Memory B cell (primary cell): ENCODE data around the gene OTUD3.
A peak's percentile ranks its signal among the peaks of the same experiment; 100 is the strongest.
"Not testable (repeated sequence)": the region's sequence is repeated elsewhere in the genome, so short reads cannot be mapped to it uniquely, and the experiment has no call there.

Experiments
- ATAC-seq: fragments of 150-1000 bp; cut with Tn5 transposase; 2 replicates; pipeline ENCODE4 v1.10.0; 2021; ENCODE audit warnings: low read depth, mild to moderate bottlenecking, moderate library complexity
- DNase-seq, 2 donors: peaks; one replicate each; pipeline ENCODE4 v3.0.0; 2022; ENCODE audit warnings: low spot score in 2 of 2
- H3K27ac Mint-ChIP-seq: one replicate; pipeline ENCODE4 v1.8.0; 2022; ENCODE audit warnings: mild to moderate bottlenecking, moderate library complexity, mixed read lengths
- H3K27me3 Mint-ChIP-seq: one replicate; pipeline ENCODE4 v1.8.0; 2022; ENCODE audit warnings: mixed read lengths
- H3K36me3 Mint-ChIP-seq: one replicate; pipeline ENCODE4 v1.8.0; 2022; ENCODE audit warnings: mild to moderate bottlenecking, mixed read lengths
- H3K4me1 Mint-ChIP-seq: one replicate; pipeline ENCODE4 v1.8.0; 2022; ENCODE audit warnings: mixed read lengths
- H3K4me3 Mint-ChIP-seq: one replicate; pipeline ENCODE4 v1.8.0; 2022; ENCODE audit warnings: mild to moderate bottlenecking, moderate library complexity, mixed read lengths
- H3K9me3 Mint-ChIP-seq: one replicate; pipeline ENCODE4 v1.8.0; 2022; ENCODE audit warnings: mixed read lengths

Gene OTUD3

GRCh38 chr1:19879227-19879626 lies 3.0 kb upstream of the OTUD3 start:
- Mint-ChIP-seq H3K27ac (no peak overlapping the region), H3K9me3 (no peaks in the 10 kb centered on the region), H3K4me1 (peaks cover 15% of the 10 kb centered on the region), H3K27me3 (peaks cover 14% of the 10 kb centered on the region), H3K4me3 (no peak overlapping the region), H3K36me3 (no peaks in the 10 kb centered on the region)
- DNase-seq (no peak), ATAC-seq (no peak)

DNA sequence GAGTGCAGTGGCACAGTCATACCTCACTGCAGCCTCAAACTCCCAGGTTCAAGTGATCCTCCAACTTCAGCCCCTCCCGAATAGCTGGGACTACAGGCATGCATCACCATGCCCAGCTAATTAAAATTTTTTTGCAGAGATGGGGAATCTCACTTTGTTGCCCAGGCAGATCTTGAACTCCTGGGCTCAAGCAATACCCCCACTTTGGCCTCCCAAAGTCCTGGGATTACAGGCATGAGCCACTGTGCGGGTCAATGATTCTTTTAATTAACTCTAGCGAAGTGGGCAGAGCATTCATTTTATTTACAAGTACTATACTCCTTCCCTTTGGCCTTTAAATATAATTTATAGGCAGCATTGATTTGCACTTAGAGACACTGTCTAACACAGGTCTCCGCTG lies 2.5 kb upstream of the OTUD3 start:
- peaks cover 12% of the 10 kb centered on the region for H3K27me3 Mint-ChIP-seq
- ATAC-seq (no peak), DNase-seq (no peak)
- peaks cover 19% of the 10 kb centered on the region for H3K4me1 Mint-ChIP-seq
- no peaks in the 10 kb centered on the region for H3K9me3 Mint-ChIP-seq
- no peaks in the 10 kb centered on the region for H3K36me3 Mint-ChIP-seq
- no peak overlapping the region for H3K4me3 Mint-ChIP-seq
- no peak overlapping the region for H3K27ac Mint-ChIP-seq

- ATAC-seq, DNase-seq, H3K27ac Mint-ChIP-seq, H3K27me3 Mint-ChIP-seq, H3K36me3 Mint-ChIP-seq, H3K4me3 Mint-ChIP-seq, H3K9me3 Mint-ChIP-seq: not testable (repeated sequence)
- H3K4me1 Mint-ChIP-seq = peaks cover 27% of the 10 kb centered on the region
Observed at GRCh38 chr1:19880841-19881240, 1.4 kb upstream of the OTUD3 start.

DNA sequence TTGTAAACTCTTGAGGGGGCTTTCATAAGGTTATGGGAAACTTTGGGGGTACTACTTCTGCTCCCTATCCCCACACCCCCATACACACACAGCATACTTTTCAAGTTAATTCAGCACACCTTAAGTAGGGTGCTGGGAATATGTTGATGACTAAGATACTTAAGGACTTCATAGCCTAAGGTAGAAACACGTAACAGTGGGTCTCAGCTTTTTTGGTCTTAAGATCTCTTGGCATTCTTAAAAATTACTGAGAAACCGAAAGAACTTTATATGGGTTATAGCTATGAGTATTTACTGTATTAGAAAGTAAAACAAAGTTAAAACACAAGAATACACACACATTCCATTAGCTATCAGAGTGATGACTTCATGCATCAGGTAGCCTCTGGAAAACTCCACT lies 2.1 kb downstream of the OTUD3 start:
- Mint-ChIP-seq H3K4me1 (peaks cover 27% of the 10 kb centered on the region), H3K27me3 (no peaks in the 10 kb centered on the region), H3K4me3 (no peak overlapping the region), H3K36me3 (peaks cover 3% of the 10 kb centered on the region), H3K9me3 (no peaks in the 10 kb centered on the region), H3K27ac (no peak overlapping the region)
- ATAC-seq (no peak), DNase-seq (no peak)

DNA sequence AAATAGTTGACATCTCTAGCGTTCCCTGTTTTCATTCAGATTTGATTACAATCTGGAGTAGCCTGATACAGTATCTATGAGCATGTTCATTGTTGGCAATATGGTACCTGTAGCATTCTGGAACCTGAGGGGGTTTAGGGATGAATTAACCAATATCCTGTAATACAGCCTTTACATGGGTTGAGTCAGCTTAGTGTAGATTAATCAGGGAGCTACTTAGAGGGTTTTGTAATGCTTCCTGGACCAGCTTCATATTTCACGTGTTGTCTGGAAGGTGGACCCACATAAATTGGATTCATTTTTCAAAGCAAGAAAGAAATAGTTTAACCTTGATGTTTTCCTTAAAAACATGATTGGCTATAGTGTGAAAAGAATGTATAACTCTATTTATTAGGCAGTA lies 3.6 kb downstream of the OTUD3 start:
- Mint-ChIP-seq H3K4me1 (peaks cover 30% of the 10 kb centered on the region), H3K27ac (no peak overlapping the region), H3K9me3 (no peaks in the 10 kb centered on the region), H3K4me3 (no peak overlapping the region), H3K27me3 (no peaks in the 10 kb centered on the region), H3K36me3 (peaks cover 6% of the 10 kb centered on the region)
- ATAC-seq (no peak), DNase-seq (no peak)

- Mint-ChIP-seq H3K27me3 (no peaks in the 10 kb centered on the region), H3K9me3 (no peaks in the 10 kb centered on the region), H3K27ac (peak overlapping the region; percentile 14), H3K4me1 (peaks cover 33% of the 10 kb centered on the region), H3K36me3 (peaks cover 22% of the 10 kb centered on the region), H3K4me3 (no peak overlapping the region)
- ATAC-seq (no peak), DNase-seq (no peak)
Observed at GRCh38 chr1:19888112-19888511, 5.9 kb downstream of the OTUD3 start.

DNA sequence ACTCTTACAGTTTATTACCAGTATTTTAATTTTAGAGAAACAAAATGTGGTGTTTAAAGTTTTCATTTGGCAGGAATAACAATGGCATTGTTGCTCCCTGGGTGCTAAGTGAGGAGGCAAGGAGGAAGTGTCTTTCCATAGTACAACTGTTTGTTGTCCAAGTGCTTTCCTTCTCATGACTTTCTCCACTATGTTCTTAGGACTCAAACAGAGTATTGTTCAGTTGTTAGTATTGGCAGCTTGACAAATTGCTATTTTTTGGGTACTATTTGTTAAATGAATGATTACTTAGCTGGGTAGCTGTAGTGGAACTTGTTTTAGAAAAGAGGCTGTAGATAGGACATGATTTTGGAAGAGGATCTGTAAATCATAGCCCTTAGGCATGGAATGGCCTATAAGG lies 7.5 kb downstream of the OTUD3 start:
- ATAC-seq (no peak), DNase-seq (no peak)
- peak overlapping the region; percentile 62 for H3K27ac Mint-ChIP-seq
- no peaks in the 10 kb centered on the region for H3K9me3 Mint-ChIP-seq
- no peaks in the 10 kb centered on the region for H3K27me3 Mint-ChIP-seq
- H3K36me3 Mint-ChIP-seq = peaks cover 23% of the 10 kb centered on the region
- no peak overlapping the region for H3K4me3 Mint-ChIP-seq
- peaks cover 20% of the 10 kb centered on the region for H3K4me1 Mint-ChIP-seq

DNA sequence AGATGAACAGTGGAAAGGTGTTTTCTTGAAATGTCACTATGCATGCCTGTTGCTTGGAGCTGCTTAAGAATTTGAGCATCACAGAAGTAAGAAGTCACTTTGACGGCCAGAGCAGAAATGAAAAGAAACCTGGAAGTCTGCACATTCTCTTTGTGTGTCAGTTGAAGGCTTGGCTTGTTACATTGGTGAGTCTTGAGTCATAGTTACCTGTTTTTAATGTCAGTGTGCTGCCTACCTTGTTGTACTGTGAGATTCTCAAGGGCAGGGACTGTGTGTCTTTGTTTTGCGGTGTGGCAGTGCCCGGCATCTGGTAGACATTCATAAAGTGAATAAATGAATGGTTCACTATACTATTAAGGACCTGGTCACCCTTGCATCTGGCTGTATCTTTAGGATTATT lies 9.9 kb downstream of the OTUD3 start:
- DNase-seq (no peak), ATAC-seq (no peak)
- Mint-ChIP-seq H3K36me3 (peaks cover 35% of the 10 kb centered on the region), H3K27ac (peak overlapping the region; percentile 53), H3K4me1 (peaks cover 12% of the 10 kb centered on the region), H3K9me3 (no peaks in the 10 kb centered on the region), H3K27me3 (no peaks in the 10 kb centered on the region), H3K4me3 (no peak overlapping the region)

DNA sequence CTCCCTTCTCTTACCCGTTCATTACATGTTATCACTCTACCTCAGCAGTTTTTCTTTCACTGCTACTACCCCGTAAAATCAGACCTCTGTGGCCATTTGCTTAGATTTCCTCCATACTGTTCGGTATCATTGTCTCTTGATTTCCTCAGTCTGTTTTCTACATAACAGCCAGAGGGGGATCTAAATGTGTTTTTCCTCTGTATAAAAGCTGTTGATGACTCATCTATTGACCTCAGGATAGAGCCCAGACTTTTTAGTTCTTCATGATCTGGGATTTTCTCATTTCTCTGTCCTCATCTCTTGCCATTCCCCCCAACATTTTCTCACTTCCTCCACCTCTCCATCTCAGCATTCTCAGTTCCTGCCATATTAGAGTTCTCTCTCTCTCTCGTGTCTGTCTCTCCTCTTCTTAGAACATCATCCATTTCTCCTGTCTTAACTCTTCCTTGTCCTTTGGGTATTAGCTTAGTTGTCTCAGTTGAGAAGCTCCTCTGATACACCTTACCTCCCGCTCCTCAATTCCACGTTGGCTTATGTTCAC lies 10.5 kb downstream of the OTUD3 start:
- no peak for ATAC-seq
- Mint-ChIP-seq H3K9me3 (no peaks in the 10 kb centered on the region), H3K36me3 (peaks cover 35% of the 10 kb centered on the region), H3K4me3 (no peak overlapping the region), H3K27ac (no peak overlapping the region), H3K4me1 (peaks cover 12% of the 10 kb centered on the region), H3K27me3 (no peaks in the 10 kb centered on the region)
- DNase-seq = no peak

GRCh38 chr1:19893687-19894086 lies 11.5 kb downstream of the OTUD3 start:
- peaks cover 12% of the 10 kb centered on the region for H3K4me1 Mint-ChIP-seq
- DNase-seq (no peak), ATAC-seq (no peak)
- H3K36me3 Mint-ChIP-seq = peaks cover 33% of the 10 kb centered on the region
- H3K4me3 Mint-ChIP-seq = no peak overlapping the region
- H3K27me3 Mint-ChIP-seq = no peaks in the 10 kb centered on the region
- H3K27ac Mint-ChIP-seq = no peak overlapping the region
- H3K9me3 Mint-ChIP-seq = no peaks in the 10 kb centered on the region

- H3K36me3 Mint-ChIP-seq = peaks cover 38% of the 10 kb centered on the region
- H3K4me1 Mint-ChIP-seq = peaks cover 12% of the 10 kb centered on the region
- no peaks in the 10 kb centered on the region for H3K9me3 Mint-ChIP-seq
- no peak overlapping the region for H3K27ac Mint-ChIP-seq
- H3K4me3 Mint-ChIP-seq = no peak overlapping the region
- no peak for DNase-seq
- no peak for ATAC-seq
- no peaks in the 10 kb centered on the region for H3K27me3 Mint-ChIP-seq
Observed at GRCh38 chr1:19894218-19894617, 12.0 kb downstream of the OTUD3 start.

- Mint-ChIP-seq H3K9me3 (peaks cover 2% of the 10 kb centered on the region), H3K36me3 (peaks cover 36% of the 10 kb centered on the region), H3K4me1 (no peaks in the 10 kb centered on the region), H3K27me3 (no peaks in the 10 kb centered on the region), H3K4me3 (no peak overlapping the region), H3K27ac (no peak overlapping the region)
- DNase-seq = no peak
- ATAC-seq = no peak
Observed at GRCh38 chr1:19901653-19902052, 19.5 kb downstream of the OTUD3 start.

DNA sequence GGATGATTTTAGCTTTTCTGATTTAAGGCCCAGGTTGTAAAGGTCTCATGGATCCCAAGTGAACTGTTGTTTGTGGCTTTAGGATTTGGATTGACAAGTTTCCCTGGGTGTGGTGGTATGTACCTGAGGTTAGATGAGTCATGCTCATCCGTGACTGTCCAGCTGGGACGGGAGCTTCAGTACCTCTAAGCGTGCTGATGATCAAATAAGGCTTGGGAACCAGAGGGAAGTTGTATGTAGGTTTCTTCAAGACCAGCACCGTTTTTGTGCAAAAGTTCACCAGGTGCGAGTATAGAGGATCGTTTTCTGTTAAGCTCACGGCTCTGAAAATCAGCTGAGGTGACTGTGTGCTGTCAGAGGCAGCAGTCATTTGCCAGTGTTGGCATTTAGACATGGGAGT lies 21.4 kb downstream of the OTUD3 start:
- Mint-ChIP-seq H3K36me3 (peaks cover 48% of the 10 kb centered on the region), H3K4me1 (no peaks in the 10 kb centered on the region), H3K4me3 (no peak overlapping the region), H3K27ac (no peak overlapping the region), H3K9me3 (peaks cover 2% of the 10 kb centered on the region), H3K27me3 (no peaks in the 10 kb centered on the region)
- ATAC-seq = no peak
- no peak for DNase-seq

- Mint-ChIP-seq H3K36me3 (peaks cover 50% of the 10 kb centered on the region), H3K27me3 (no peaks in the 10 kb centered on the region), H3K9me3 (no peaks in the 10 kb centered on the region), H3K4me3 (no peak overlapping the region), H3K4me1 (no peaks in the 10 kb centered on the region), H3K27ac (no peak overlapping the region)
- ATAC-seq (no peak), DNase-seq (no peak)
Observed at GRCh38 chr1:19907456-19907855, 25.3 kb downstream of the OTUD3 start.

DNA sequence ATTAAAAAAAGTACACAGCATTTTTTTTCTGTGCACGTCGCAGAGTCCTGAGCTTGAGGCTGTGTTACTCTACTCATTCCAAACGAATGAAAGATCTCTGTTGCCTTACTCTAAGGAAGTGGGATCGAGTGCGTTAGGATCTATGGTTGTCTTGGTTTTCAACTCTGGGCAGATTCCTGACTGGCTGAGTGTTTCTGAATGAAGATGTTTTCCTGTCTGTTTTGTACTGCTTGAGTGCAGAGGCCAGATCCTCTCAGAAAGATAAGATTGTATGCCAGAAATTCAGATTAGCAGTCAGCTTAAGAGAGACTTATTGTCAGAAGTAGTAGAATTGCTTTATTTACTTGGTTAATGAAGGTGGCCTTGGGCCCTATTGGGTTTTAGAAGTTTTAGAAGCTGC lies 27.2 kb downstream of the OTUD3 start:
- no peaks in the 10 kb centered on the region for H3K4me1 Mint-ChIP-seq
- no peaks in the 10 kb centered on the region for H3K27me3 Mint-ChIP-seq
- H3K36me3 Mint-ChIP-seq = peaks cover 48% of the 10 kb centered on the region
- DNase-seq = no peak
- H3K9me3 Mint-ChIP-seq = no peaks in the 10 kb centered on the region
- no peak overlapping the region for H3K27ac Mint-ChIP-seq
- no peak for ATAC-seq
- H3K4me3 Mint-ChIP-seq = no peak overlapping the region
